ENCODE measurements around the gene ITGBL1.

DNA sequence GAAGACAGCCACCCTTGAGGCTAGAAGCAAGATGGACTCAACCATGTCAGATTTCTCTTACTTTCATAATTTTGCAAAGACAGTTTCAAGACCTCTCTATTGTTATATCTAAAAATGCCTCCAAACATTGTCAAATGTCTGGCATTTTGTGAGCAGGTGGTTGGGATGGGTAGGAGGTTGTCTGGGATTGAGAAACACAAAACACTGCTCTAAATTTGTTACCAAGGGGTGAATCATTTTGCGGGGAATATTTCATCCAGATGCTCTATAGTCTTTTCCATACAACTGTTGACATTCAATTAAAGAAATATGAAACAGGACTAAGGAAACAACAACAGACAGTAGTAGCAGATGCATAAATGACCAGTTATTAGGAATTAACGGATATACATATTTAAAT is 208.2 kb downstream of the ITGBL1 start:
- TF ChIP-seq POLR2A (IDR thresholded peaks at IDR 0.05; ENCODE audit: low read length) (no peak), GATA1 (IDR thresholded peaks at IDR 0.05; ENCODE audit: low read depth, low read length) (no peak)

All from erythroblast (primary cell).